WTC11 (cell line): ENCODE results near the gene RASGRF2. TPM values are rescaled to one million over a fixed set of nuclear protein-coding genes. Genes with fewer than 3 reads are reported as not detected.

Experiments used
- ATAC-seq: fragments of 200-7000 bp; cut with Tn5 transposase; 2 replicates; pipeline ENCODE4 v1.10.0; 2021; ENCODE audit warnings: mild to moderate bottlenecking, moderate library complexity
- CTCF ChIA-PET: fragments of 300-600 bp; sonication (Branson Sonifier 250); formaldehyde crosslinking; loops from one replicate; lab custom pipeline; 2021; ENCODE audit warnings: antibody characterized with exemption; lab: Charles Lee
- POLR2A ChIA-PET: fragments of 350-600 bp; sonication (Branson Sonifier 250); formaldehyde crosslinking; loops from one replicate; lab custom pipeline; 2021; ENCODE audit warnings: antibody characterized with exemption; lab: Charles Lee
- DNase-seq: peaks from one replicate; pipeline ENCODE4 v3.0.0; 2021; ENCODE audit warnings: low spot score
- H3K27ac Mint-ChIP-seq: 2 replicates; pipeline ENCODE4 v1.8.0; 2021; ENCODE audit warnings: mixed read lengths
- H3K27me3 Mint-ChIP-seq: 2 replicates; pipeline ENCODE4 v1.8.0; 2021; ENCODE audit warnings: low read depth, mild to moderate bottlenecking, moderate library complexity, mixed read lengths
- H3K36me3 Mint-ChIP-seq: 2 replicates; pipeline ENCODE4 v1.8.0; 2021; ENCODE audit warnings: mixed read lengths
- H3K4me1 Mint-ChIP-seq: 2 replicates; pipeline ENCODE4 v1.8.0; 2022; ENCODE audit warnings: mixed read lengths
- H3K4me3 Mint-ChIP-seq: 2 replicates; pipeline ENCODE4 v1.8.0; 2021; ENCODE audit warnings: mild to moderate bottlenecking, moderate library complexity, mixed read lengths
- H3K9me3 Mint-ChIP-seq: 2 replicates; pipeline ENCODE4 v1.8.0; 2021; ENCODE audit warnings: mixed read lengths
- AR ChIP-seq: fragments of 250-450 bp; sonication (Bioruptor Pico); IDR thresholded peaks from 2 replicates; pipeline ENCODE4 v1.9.0; 2021; ENCODE audit warnings: mild to moderate bottlenecking
- CREB1 ChIP-seq: sonication (generic); formaldehyde crosslinking; IDR thresholded peaks from 2 replicates; pipeline ENCODE4 v1.8.0; 2023; ENCODE audit warnings: mild to moderate bottlenecking, missing genetic modification reagents
- CREM ChIP-seq: sonication (generic); formaldehyde crosslinking; IDR thresholded peaks from 2 replicates; pipeline ENCODE4 v1.8.1; 2022; ENCODE audit warnings: mild to moderate bottlenecking, missing genetic modification reagents, moderate library complexity
- CTCF ChIP-seq: fragments of 200-600 bp; IDR thresholded peaks from 2 replicates; pipeline ENCODE4 v1.8.0; 2022; ENCODE audit warnings: antibody characterized with exemption
- ESRRA ChIP-seq: sonication (generic); formaldehyde crosslinking; IDR thresholded peaks from 2 replicates; pipeline ENCODE4 v1.8.1; 2022; ENCODE audit warnings: mild to moderate bottlenecking, missing genetic modification reagents, borderline replicate concordance
- GTF2I ChIP-seq: fragments of 250-450 bp; sonication (Bioruptor Pico); conservative IDR thresholded peaks from 2 replicates; pipeline ENCODE4 v1.4.0; 2021; ENCODE audit warnings: mild to moderate bottlenecking
- HMGXB4 ChIP-seq: sonication (generic); formaldehyde crosslinking; IDR thresholded peaks from 2 replicates; pipeline ENCODE4 v1.8.1; 2023; ENCODE audit warnings: mild to moderate bottlenecking, moderate library complexity, missing genetic modification reagents
- MAX ChIP-seq: sonication (generic); formaldehyde crosslinking; IDR thresholded peaks from 2 replicates; pipeline ENCODE4 v1.8.0; 2022; ENCODE audit warnings: mild to moderate bottlenecking, missing genetic modification reagents
- MLX ChIP-seq: sonication (generic); formaldehyde crosslinking; IDR thresholded peaks from 2 replicates; pipeline ENCODE4 v1.8.1; 2023; ENCODE audit warnings: mild to moderate bottlenecking, missing genetic modification reagents, moderate library complexity
- MYBL2 ChIP-seq: sonication (generic); formaldehyde crosslinking; IDR thresholded peaks from 2 replicates; pipeline ENCODE4 v1.8.1; 2023; ENCODE audit warnings: mild to moderate bottlenecking, moderate library complexity, missing genetic modification reagents
- NFYB ChIP-seq: sonication (generic); formaldehyde crosslinking; conservative IDR thresholded peaks from 2 replicates; pipeline ENCODE4 v1.8.0; 2022; ENCODE audit warnings: low read depth, missing genetic modification reagents
- STAT6 ChIP-seq: sonication (generic); formaldehyde crosslinking; conservative IDR thresholded peaks from 2 replicates; pipeline ENCODE4 v1.8.1; 2023; ENCODE audit warnings: mild to moderate bottlenecking, low read depth, missing genetic modification reagents, moderate library complexity
- TP53 ChIP-seq: sonication (generic); formaldehyde crosslinking; IDR thresholded peaks from 2 replicates; pipeline ENCODE4 v1.8.1; 2023; ENCODE audit warnings: mild to moderate bottlenecking, missing genetic modification reagents
- ZBTB21 ChIP-seq: sonication (generic); formaldehyde crosslinking; IDR thresholded peaks from 2 replicates; pipeline ENCODE4 v1.8.1; 2023; ENCODE audit warnings: mild to moderate bottlenecking, missing genetic modification reagents, borderline replicate concordance
- total RNA-seq: library from RNA; stranded (reverse); gene quantifications from 3 replicates; pipeline ENCODE4 v1.2.3, GENCODE V29; 2021

Gene RASGRF2
- total RNA-seq, 1 experiment from 2014 or later = 17.6 TPM

GRCh38 chr5:81140943-81141342 is 180.8 kb downstream of the RASGRF2 start (continued):
- TF ChIP-seq MLX (CRISPR knock-in tag) = no peak
- no peak for TF ChIP-seq HMGXB4
- TF ChIP-seq CREB1 (CRISPR knock-in tag) = no peak
- no peak for TF ChIP-seq STAT6 (CRISPR knock-in tag)
- no peak for TF ChIP-seq AR

GRCh38 chr5:81142108-81142507 is 181.9 kb downstream of the RASGRF2 start:
- Mint-ChIP-seq H3K27ac (no peak overlapping the region), H3K9me3 (no peaks in the 10 kb centered on the region), H3K27me3 (no peaks in the 10 kb centered on the region), H3K4me1 (no peaks in the 10 kb centered on the region), H3K4me3 (no peak overlapping the region)
- ATAC-seq = no peak
- CTCF ChIA-PET = no interaction called here
- POLR2A ChIA-PET = no interaction called here
- TF ChIP-seq CREM (no peak), MYBL2 (no peak), NFYB (CRISPR knock-in tag) (no peak), GTF2I (CRISPR knock-in tag) (no peak), HMGXB4 (no peak), ESRRA (CRISPR knock-in tag) (no peak), MAX (CRISPR knock-in tag) (no peak), ZBTB21 (CRISPR knock-in tag) (no peak), TP53 (CRISPR knock-in tag) (no peak), CTCF (no peak)
- TF ChIP-seq, all 79 proteins: peak for 0
- H3K36me3 Mint-ChIP-seq = no peaks in the 10 kb centered on the region
- DNase-seq = no peak
